Measurements from ENCODE around the gene AARS2. TPM values are rescaled to one million over a fixed set of nuclear protein-coding genes. Genes with fewer than 3 reads are reported as not detected.
A peak's percentile ranks its signal among the peaks of the same experiment; 100 is the strongest.
"Not testable (repeated sequence)": the region's sequence is repeated elsewhere in the genome, so short reads cannot be mapped to it uniquely, and the experiment has no call there.

The AARS2 gene
- total RNA-seq, 1 donor from 2014 or later = 34.3 TPM

DNA sequence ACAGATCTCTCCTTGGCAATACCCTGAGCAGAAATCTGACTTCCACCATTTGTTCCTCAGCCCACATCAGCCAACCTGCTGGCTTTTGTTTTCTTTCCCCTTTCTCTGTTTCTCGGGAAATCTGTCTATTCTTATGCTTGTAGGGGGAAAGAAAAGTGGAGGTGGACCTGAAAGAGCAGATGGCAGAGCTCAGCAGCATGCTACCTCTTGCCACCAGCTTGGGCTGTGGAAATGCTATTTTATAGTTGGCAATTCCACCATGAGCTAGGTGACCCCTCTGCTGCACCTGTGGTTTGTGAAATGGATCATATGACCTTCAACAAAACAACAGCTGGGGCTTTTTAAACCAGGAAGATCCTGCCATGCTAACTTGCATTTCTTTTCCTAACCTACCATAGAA is 22.5 kb upstream of the AARS2 start:
- DNase-seq (ENCODE audit: extremely low spot score, unreplicated experiment) = no peak
- Mint-ChIP-seq H3K9me3 (no peaks in the 10 kb centered on the region), H3K27ac (no peak overlapping the region), H3K4me3 (no peak overlapping the region), H3K27me3 (peaks cover 32% of the 10 kb centered on the region), H3K4me1 (ENCODE audit: unreplicated experiment) (peaks cover 12% of the 10 kb centered on the region), H3K36me3 (no peaks in the 10 kb centered on the region)
- TF ChIP-seq, protein P1, sequence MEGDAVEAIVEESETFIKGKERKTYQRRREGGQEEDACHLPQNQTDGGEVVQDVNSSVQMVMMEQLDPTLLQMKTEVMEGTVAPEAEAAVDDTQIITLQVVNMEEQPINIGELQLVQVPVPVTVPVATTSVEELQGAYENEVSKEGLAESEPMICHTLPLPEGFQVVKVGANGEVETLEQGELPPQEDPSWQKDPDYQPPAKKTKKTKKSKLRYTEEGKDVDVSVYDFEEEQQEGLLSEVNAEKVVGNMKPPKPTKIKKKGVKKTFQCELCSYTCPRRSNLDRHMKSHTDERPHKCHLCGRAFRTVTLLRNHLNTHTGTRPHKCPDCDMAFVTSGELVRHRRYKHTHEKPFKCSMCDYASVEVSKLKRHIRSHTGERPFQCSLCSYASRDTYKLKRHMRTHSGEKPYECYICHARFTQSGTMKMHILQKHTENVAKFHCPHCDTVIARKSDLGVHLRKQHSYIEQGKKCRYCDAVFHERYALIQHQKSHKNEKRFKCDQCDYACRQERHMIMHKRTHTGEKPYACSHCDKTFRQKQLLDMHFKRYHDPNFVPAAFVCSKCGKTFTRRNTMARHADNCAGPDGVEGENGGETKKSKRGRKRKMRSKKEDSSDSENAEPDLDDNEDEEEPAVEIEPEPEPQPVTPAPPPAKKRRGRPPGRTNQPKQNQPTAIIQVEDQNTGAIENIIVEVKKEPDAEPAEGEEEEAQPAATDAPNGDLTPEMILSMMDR (conservative IDR thresholded peaks at IDR 0.05) = no peak

DNA sequence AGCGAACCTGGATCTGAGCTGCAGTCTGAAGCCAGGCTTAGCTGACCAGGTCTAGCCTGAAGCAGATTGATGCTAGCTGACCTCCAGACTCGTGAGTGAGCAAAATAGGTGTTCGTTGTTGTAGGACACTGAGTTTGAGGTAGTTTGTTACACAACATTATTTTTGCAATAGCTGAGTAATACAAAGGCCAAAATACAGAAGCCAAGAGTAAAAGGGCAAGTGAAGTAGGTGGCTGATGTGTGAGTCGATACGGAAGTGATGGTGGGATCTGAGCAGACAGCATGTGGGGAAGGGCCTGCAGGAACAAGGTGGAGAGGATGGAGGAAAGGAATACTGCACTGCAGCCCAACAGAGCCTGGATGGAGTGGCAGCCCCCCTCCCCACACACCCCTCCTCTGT is 20.8 kb upstream of the AARS2 start:
- no peak overlapping the region for H3K4me3 Mint-ChIP-seq
- no peaks in the 10 kb centered on the region for H3K36me3 Mint-ChIP-seq
- H3K4me1 Mint-ChIP-seq (ENCODE audit: unreplicated experiment) = peaks cover 11% of the 10 kb centered on the region
- DNase-seq (ENCODE audit: extremely low spot score, unreplicated experiment) = no peak
- TF ChIP-seq, protein P1 (conservative IDR thresholded peaks at IDR 0.05) = no peak
- H3K27me3 Mint-ChIP-seq = peaks cover 46% of the 10 kb centered on the region
- no peaks in the 10 kb centered on the region for H3K9me3 Mint-ChIP-seq
- no peak overlapping the region for H3K27ac Mint-ChIP-seq

DNA sequence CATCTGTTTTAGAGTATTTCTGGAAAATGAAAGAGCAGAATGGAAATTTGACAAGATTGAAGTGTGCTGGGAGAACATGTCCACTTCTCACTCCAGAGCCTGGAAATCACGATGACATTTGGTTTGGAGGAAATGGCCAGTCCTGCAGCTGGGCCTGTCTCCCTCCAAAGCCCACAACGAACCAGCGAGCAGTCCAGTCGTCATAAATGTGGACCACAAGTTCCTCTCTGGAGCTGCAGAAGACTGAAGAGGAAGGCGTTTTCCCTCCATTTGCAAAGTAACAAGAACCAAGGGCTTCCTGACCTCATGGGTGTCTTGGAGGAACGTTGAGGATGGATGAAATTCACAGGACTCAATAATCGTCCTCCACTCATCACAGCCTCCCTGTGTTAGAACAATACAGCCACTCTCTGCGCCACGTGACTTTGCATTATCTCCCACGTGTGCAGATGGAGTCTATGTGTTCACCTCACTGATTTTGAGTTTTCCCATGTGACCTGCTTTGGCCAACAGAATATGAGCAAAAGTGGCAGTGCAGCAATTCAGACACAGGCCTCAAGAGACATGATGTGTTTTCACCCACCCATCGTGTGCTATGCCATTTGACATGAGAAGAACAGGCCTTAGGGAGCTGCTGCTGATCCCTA is 20.2 kb upstream of the AARS2 start:
- TF ChIP-seq, protein P1 (conservative IDR thresholded peaks at IDR 0.05) = no peak
- Mint-ChIP-seq H3K4me3 (no peak overlapping the region), H3K4me1 (ENCODE audit: unreplicated experiment) (peaks cover 6% of the 10 kb centered on the region), H3K27ac (no peak overlapping the region), H3K36me3 (no peaks in the 10 kb centered on the region), H3K9me3 (no peaks in the 10 kb centered on the region), H3K27me3 (peaks cover 50% of the 10 kb centered on the region)
- no peak for DNase-seq (ENCODE audit: extremely low spot score, unreplicated experiment)

DNA sequence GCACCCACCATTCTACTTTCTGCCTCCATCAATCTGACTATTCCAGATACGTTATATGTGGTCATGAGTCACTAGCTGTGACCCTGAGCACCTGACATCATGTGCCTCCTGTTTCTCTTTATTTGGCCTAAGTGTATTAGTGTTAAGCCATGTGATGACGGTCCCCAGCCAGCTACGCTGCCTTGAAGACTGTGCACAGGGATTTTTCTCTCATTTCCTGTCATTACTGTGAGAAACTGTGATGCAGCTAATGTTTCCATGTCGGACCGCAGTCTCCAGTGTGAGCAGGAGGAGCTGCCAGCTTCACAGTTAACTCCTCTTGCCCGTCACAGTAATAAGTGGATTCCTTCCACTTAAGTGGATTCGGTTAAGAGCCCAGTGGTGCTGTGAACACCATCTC is 19.4 kb upstream of the AARS2 start:
- TF ChIP-seq, protein P1 (conservative IDR thresholded peaks at IDR 0.05) = no peak
- peaks cover 4% of the 10 kb centered on the region for H3K4me1 Mint-ChIP-seq (ENCODE audit: unreplicated experiment)
- no peak overlapping the region for H3K4me3 Mint-ChIP-seq
- H3K9me3 Mint-ChIP-seq = no peaks in the 10 kb centered on the region
- no peak overlapping the region for H3K27ac Mint-ChIP-seq
- no peak for DNase-seq (ENCODE audit: extremely low spot score, unreplicated experiment)
- peaks cover 54% of the 10 kb centered on the region for H3K27me3 Mint-ChIP-seq
- no peaks in the 10 kb centered on the region for H3K36me3 Mint-ChIP-seq

DNA sequence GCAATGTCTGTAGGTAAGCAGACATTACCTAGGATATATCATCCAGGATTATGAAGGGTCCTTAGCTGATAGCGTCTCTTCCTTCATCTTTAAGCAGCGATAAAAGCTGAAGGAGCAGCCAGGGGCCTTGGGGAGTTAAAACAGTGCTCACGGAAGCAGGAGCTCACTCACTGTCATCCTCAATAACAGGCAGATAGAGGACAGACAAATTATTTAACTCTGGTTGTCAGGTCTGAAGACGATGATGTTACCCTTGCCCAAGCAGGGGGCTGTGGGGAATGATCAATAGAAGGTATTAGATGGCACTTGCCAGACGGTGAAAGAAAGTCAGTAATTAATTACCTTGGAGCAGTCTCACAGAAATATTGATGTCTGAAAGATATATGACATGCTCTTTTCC is 16.7 kb upstream of the AARS2 start:
- H3K27ac Mint-ChIP-seq = no peak overlapping the region
- no peak overlapping the region for H3K4me3 Mint-ChIP-seq
- H3K4me1 Mint-ChIP-seq (ENCODE audit: unreplicated experiment) = peaks cover 4% of the 10 kb centered on the region
- TF ChIP-seq, protein P1 (conservative IDR thresholded peaks at IDR 0.05) = no peak
- peaks cover 41% of the 10 kb centered on the region for H3K27me3 Mint-ChIP-seq
- no peak for DNase-seq (ENCODE audit: extremely low spot score, unreplicated experiment)
- no peaks in the 10 kb centered on the region for H3K9me3 Mint-ChIP-seq
- no peaks in the 10 kb centered on the region for H3K36me3 Mint-ChIP-seq

DNA sequence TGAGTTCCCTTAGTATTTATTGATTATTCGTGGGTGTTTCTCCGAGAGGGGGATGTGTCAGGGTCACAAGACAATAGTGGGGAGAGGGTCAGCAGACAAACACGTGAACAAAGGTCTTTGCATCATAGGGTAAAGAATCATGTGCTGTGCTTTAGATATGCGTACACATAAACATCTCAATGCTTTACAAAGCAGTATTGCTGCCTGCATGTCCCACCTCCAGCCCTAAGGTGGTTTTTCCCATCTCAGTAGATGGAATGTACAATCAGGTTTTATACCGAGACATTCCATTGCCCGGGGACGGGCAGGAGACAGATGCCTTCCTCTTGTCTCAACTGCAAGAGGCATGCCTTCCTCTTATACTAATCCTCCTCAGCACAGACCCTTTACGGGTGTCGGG is 15.1 kb upstream of the AARS2 start:
- H3K36me3 Mint-ChIP-seq; H3K9me3 Mint-ChIP-seq; DNase-seq (ENCODE audit: extremely low spot score, unreplicated experiment); H3K4me1 Mint-ChIP-seq (ENCODE audit: unreplicated experiment); H3K4me3 Mint-ChIP-seq: not testable (repeated sequence)
- Mint-ChIP-seq H3K27ac (peak overlapping the region; percentile 52), H3K27me3 (peaks cover 39% of the 10 kb centered on the region)

Data from type B pancreatic cell (in vitro differentiated cells).